H1 (cell line): ENCODE measurements around the gene CAMSAP1. TPM values are rescaled to one million over a fixed set of nuclear protein-coding genes. Genes with fewer than 3 reads are reported as not detected.
"Not testable (repeated sequence)": the region's sequence is repeated elsewhere in the genome, so short reads cannot be mapped to it uniquely, and the experiment has no call there.

Experiments used
- CTCF ChIA-PET: fragments of 300-600 bp; sonication (Branson Sonifier 250); formaldehyde crosslinking; loops from one replicate; lab custom pipeline; 2021; ENCODE audit not compliant: partially characterized antibody; lab: Charles Lee
- POLR2A ChIA-PET: fragments of 300-600 bp; sonication (Branson Sonifier 250); formaldehyde crosslinking; loops from one replicate; lab custom pipeline; 2021; ENCODE audit warnings: inconsistent platforms; ENCODE audit not compliant: partially characterized antibody; lab: Charles Lee
- DNase-seq, 2 experiments: peaks; one replicate each; pipeline versions ENCODE4 v3.0.0 to v3.0.0-alpha.2; 2010 to 2022; ENCODE audit warnings: low spot score in 2 of 2, low read depth in 1 of 2, mixed read lengths in 1 of 2
- FAIRE-seq: peaks from 2 replicates; lab custom pipeline; 2011; peaks lifted over from hg19 to GRCh38; lab: Jason Lieb, UNC
- H2AFZ ChIP-seq: 2 replicates; pipeline ENCODE4 v1.8.1; 2012; ENCODE audit warnings: low read length, inconsistent platforms
- H2AK5ac ChIP-seq: 2 replicates; pipeline ENCODE4 v1.6.1; 2013; ENCODE audit warnings: low read depth, low read length
- H2BK120ac ChIP-seq: replicated peaks from 2 replicates; pipeline ENCODE3; 2013; ENCODE audit warnings: low read depth, low read length, inconsistent platforms
- H2BK12ac ChIP-seq: 2 replicates; pipeline ENCODE4 v1.6.1; 2013; ENCODE audit warnings: low read depth, low read length
- H2BK15ac ChIP-seq: 2 replicates; pipeline ENCODE4 v1.6.1; 2013; ENCODE audit warnings: low read length
- H2BK20ac ChIP-seq: 2 replicates; pipeline ENCODE4 v1.6.1; 2013; ENCODE audit warnings: low read length
- H2BK5ac ChIP-seq: 2 replicates; pipeline ENCODE4 v1.6.1; 2013; ENCODE audit warnings: low read depth, low read length
- H3K14ac ChIP-seq: 2 replicates; pipeline ENCODE4 v1.6.1; 2013; ENCODE audit warnings: inconsistent platforms; ENCODE audit not compliant: insufficient read length
- H3K18ac ChIP-seq: 2 replicates; pipeline ENCODE4 v1.6.1; 2013; ENCODE audit warnings: low read length; ENCODE audit errors: extremely low read depth
- H3K23ac ChIP-seq: 2 replicates; pipeline ENCODE4 v1.6.1; 2013; ENCODE audit warnings: inconsistent platforms; ENCODE audit not compliant: insufficient read length
- H3K23me2 ChIP-seq: 2 replicates; pipeline ENCODE4 v1.6.1; 2013; ENCODE audit warnings: low read depth, low read length
- H3K27ac ChIP-seq: 2 replicates; pipeline ENCODE4 v1.6.1; 2011; ENCODE audit warnings: low read depth, low read length, inconsistent platforms
- H3K27me3 ChIP-seq, 4 experiments: replicated peaks in 1 of 4; 1 replicate in 1 of 4; 2 replicates in 3 of 4; pipeline versions ENCODE4 v1.6.1 to v1.8.1; 2011 to 2013; ENCODE audit warnings: low read length in 3 of 4, mild to moderate bottlenecking in 3 of 4, inconsistent platforms in 2 of 4, mixed read lengths in 2 of 4, moderate library complexity in 1 of 4; ENCODE audit not compliant: control insufficient read depth in 3 of 4, insufficient read depth in 3 of 4; ENCODE audit errors: extremely low read depth in 1 of 4
- H3K36me3 ChIP-seq, 4 experiments: 2 replicates each; pipeline versions ENCODE4 v1.6.1 to v1.8.1; 2011 to 2013; ENCODE audit warnings: mild to moderate bottlenecking in 4 of 4, low read length in 3 of 4, moderate library complexity in 2 of 4, control low read depth in 1 of 4, inconsistent platforms in 1 of 4; ENCODE audit not compliant: insufficient read depth in 4 of 4, control insufficient read depth in 2 of 4
- H3K4ac ChIP-seq: replicated peaks from 2 replicates; pipeline ENCODE3; 2013; ENCODE audit warnings: low read length, low read depth, mixed read lengths, inconsistent platforms; ENCODE audit not compliant: insufficient read length
- H3K4me1 ChIP-seq, 4 experiments: replicated peaks in 1 of 4; 1 replicate in 1 of 4; 2 replicates in 3 of 4; pipeline versions ENCODE4 v1.6.1 to v1.8.1; 2011 to 2013; ENCODE audit warnings: low read length in 3 of 4, inconsistent platforms in 2 of 4, mixed read lengths in 1 of 4; ENCODE audit not compliant: insufficient read depth in 4 of 4, control insufficient read depth in 3 of 4
- H3K4me2 ChIP-seq, 2 experiments: 2 replicates each; pipeline versions ENCODE4 v1.6.1 to v1.8.1; 2011 to 2013; ENCODE audit warnings: low read depth in 2 of 2, low read length in 2 of 2, control low read depth in 1 of 2, inconsistent platforms in 1 of 2, mild to moderate bottlenecking in 1 of 2; ENCODE audit not compliant: insufficient read depth in 1 of 2
- H3K4me3 ChIP-seq, 4 experiments: fragments of 200-600, 300-600 bp in 1 of 4; sonication (generic), shearing (Covaris generic), sonication (Bioruptor Twin) in 1 of 4; 2 replicates each; pipeline versions ENCODE4 v1.5.1 to v1.8.1; 2011 to 2016; ENCODE audit warnings: low read length in 4 of 4, low read depth in 3 of 4, control low read depth in 2 of 4, inconsistent platforms in 2 of 4, mild to moderate bottlenecking in 2 of 4, mixed read lengths in 1 of 4, moderate library complexity in 1 of 4; ENCODE audit not compliant: insufficient read depth in 2 of 4; ENCODE audit errors: extremely low read depth in 1 of 4
- H3K56ac ChIP-seq: replicated peaks from 2 replicates; pipeline ENCODE3; 2013; ENCODE audit warnings: low read depth, mild to moderate bottlenecking, mixed read lengths, low read length, inconsistent platforms; ENCODE audit not compliant: insufficient read length
- H3K79me1 ChIP-seq: 2 replicates; pipeline ENCODE4 v1.6.1; 2013; ENCODE audit warnings: low read depth, low read length, control low read depth
- H3K79me2 ChIP-seq, 2 experiments: 2 replicates each; pipeline versions ENCODE4 v1.6.1 to v1.8.1; 2012 to 2013; ENCODE audit warnings: low read length in 2 of 2, mild to moderate bottlenecking in 2 of 2, inconsistent platforms in 1 of 2; ENCODE audit not compliant: insufficient read depth in 2 of 2, control insufficient read depth in 1 of 2
- H3K9ac ChIP-seq, 4 experiments: replicated peaks in 1 of 4; 1 replicate in 1 of 4; 2 replicates in 3 of 4; pipeline versions ENCODE4 v1.6.1 to v1.8.1; 2011 to 2013; ENCODE audit warnings: low read depth in 3 of 4, low read length in 3 of 4, control low read depth in 2 of 4, mild to moderate bottlenecking in 2 of 4, moderate library complexity in 2 of 4, inconsistent platforms in 1 of 4; ENCODE audit errors: extremely low read depth in 1 of 4
- H3K9me3 ChIP-seq, 2 experiments: 2 replicates each; pipeline versions ENCODE4 v1.6.1 to v1.8.1; 2012 to 2013; ENCODE audit warnings: mild to moderate bottlenecking in 2 of 2, moderate library complexity in 2 of 2, control low read depth in 1 of 2, inconsistent platforms in 1 of 2, low read depth in 1 of 2, low read length in 1 of 2, mixed read lengths in 1 of 2; ENCODE audit not compliant: insufficient read depth in 2 of 2
- H4K20me1 ChIP-seq, 2 experiments: replicated peaks in 1 of 2; 2 replicates each; pipeline versions ENCODE3 to v1.8.1; 2011 to 2013; ENCODE audit warnings: inconsistent platforms in 2 of 2, low read length in 2 of 2, mild to moderate bottlenecking in 1 of 2; ENCODE audit not compliant: insufficient read depth in 2 of 2, control insufficient read depth in 1 of 2
- H4K5ac ChIP-seq: 2 replicates; pipeline ENCODE4 v1.6.1; 2013; ENCODE audit warnings: low read length, low read depth, mixed read lengths, inconsistent platforms; ENCODE audit not compliant: insufficient read length
- H4K8ac ChIP-seq: 2 replicates; pipeline ENCODE4 v1.8.0; 2013; ENCODE audit warnings: mild to moderate bottlenecking, moderate library complexity, low read length, inconsistent platforms; ENCODE audit not compliant: insufficient read depth; ENCODE audit errors: extremely low read depth
- H4K91ac ChIP-seq: replicated peaks from 2 replicates; pipeline ENCODE3; 2013; ENCODE audit warnings: low read length, mixed read lengths, inconsistent platforms; ENCODE audit not compliant: insufficient read length
- WGBS, 2 experiments: shearing (Covaris generic) in 1 of 2; methylation state at CpG; one replicate each; pipeline versions ENCODE4 v1.1.6 to v1.1.7; 2013 to 2015; ENCODE audit warnings: low lambda C conversion rate in 2 of 2, mixed read lengths in 2 of 2, inconsistent platforms in 1 of 2, low coverage in 1 of 2, missing lambda C conversion rate in 1 of 2; ENCODE audit not compliant: insufficient replicate concordance in 2 of 2, insufficient coverage in 1 of 2, insufficient read length in 1 of 2; ENCODE audit errors: extremely low coverage in 1 of 2, missing lambda C conversion rate in 1 of 2; 5-methylcytosine and 5-hydroxymethylcytosine counted together
- polyA plus RNA-seq, 7 experiments: library from polyadenylated mRNA; depleted of rRNA in 3 of 7; stranded (reverse) in 5 of 7; unstranded in 2 of 7; fragments of >200 nt in 5 of 7; fragments of 200-250 nt in 2 of 7; gene quantifications; 1 replicate in 5 of 7; 2 replicates in 1 of 7; 4 replicates in 1 of 7; pipeline versions ENCODE4 v1.2.1 to v1.2.3, GENCODE V29; 2011 to 2013; ENCODE audit warnings: missing spikeins in 2 of 7, mixed read lengths in 2 of 7
- total RNA-seq: library from RNA; stranded (reverse); fragmentation: NEBNext Ultra II Directional; extraction: Animal tissue kit (Norgen Biotek cat#: 25700); gene quantifications from 2 replicates; pipeline ENCODE4 v1.2.1, GENCODE V29; 2021

CAMSAP1 gene
- total and polyA plus RNA-seq, 2 of the 8 experiments (the other 6 are each of a cell fraction or from before 2014, with no cell fraction given): 13.4 to 44.0 TPM

DNA sequence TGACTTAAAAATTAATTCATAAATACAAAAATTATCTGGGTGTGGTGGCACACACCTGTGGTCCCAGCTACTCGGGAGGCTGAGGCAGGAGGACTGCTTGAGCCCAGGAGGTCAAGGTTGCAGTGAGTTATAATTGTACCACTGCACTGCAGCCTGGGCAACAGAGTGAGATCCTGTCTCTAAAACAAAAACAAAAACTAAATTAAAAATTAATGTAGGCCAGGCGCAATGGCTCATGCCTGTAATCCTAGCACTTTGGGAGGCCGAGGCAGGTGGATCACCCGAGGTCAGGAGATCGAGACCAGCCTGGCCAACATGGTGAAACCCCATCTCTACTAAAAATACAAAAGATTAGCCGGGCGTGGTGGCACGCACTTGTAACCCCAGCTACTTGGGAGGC lies 44.0 kb upstream of the CAMSAP1 start:
- H3K27me3 ChIP-seq, H3K23me2 ChIP-seq, H3K23ac ChIP-seq, POLR2A ChIA-PET, H2BK5ac ChIP-seq, CTCF ChIA-PET, H2AFZ ChIP-seq, H2BK20ac ChIP-seq, H3K9me3 ChIP-seq, DNase-seq, H3K9ac ChIP-seq, H3K4ac ChIP-seq, H3K79me1 ChIP-seq, H3K4me3 ChIP-seq, H2BK12ac ChIP-seq, H2BK120ac ChIP-seq, H4K91ac ChIP-seq, H3K4me1 ChIP-seq, H4K8ac ChIP-seq, H4K5ac ChIP-seq, H3K14ac ChIP-seq, H3K79me2 ChIP-seq, FAIRE-seq, H3K27ac ChIP-seq, H3K18ac ChIP-seq, H3K56ac ChIP-seq, H2AK5ac ChIP-seq, H3K4me2 ChIP-seq, H2BK15ac ChIP-seq: not testable (repeated sequence)
- H3K36me3 ChIP-seq: peaks cover 7 to 33% (median 19%) of the 10 kb centered on the region in 4 experiments
- WGBS, 2 experiments: 94% methylated on average over 8 of the region's 8 CpGs; no CpG with 5 or more reads in 1 of the 2 experiments
- peaks cover 6 to 10% of the 10 kb centered on the region in 2 experiments for H4K20me1 ChIP-seq

DNA sequence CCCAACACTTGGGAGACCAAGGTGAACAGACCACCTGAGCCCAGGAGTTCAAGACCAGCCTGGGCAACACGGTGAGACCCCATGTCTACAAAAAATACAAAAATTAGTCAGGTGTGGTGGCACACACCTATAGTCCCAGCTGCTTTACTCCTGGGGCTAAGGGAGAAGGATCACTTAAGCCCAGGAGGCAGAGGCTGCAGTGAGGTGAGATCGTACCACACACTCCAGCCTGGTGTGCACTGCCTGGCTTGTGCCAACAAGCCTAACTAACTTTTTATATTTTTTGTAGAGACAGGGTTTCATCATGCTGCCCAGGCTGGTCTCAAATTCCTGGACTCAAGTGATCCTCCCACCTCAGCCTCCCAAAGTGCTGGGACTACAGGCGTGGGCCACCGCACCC lies 43.5 kb upstream of the CAMSAP1 start:
- H4K8ac ChIP-seq, H3K79me1 ChIP-seq, H3K23me2 ChIP-seq, H4K20me1 ChIP-seq, H3K14ac ChIP-seq, POLR2A ChIA-PET, DNase-seq, FAIRE-seq, H3K4me2 ChIP-seq, H2BK12ac ChIP-seq, H3K4me3 ChIP-seq, H2BK120ac ChIP-seq, H3K27ac ChIP-seq, H2BK5ac ChIP-seq, H3K9me3 ChIP-seq, H2AK5ac ChIP-seq, H3K9ac ChIP-seq, H3K79me2 ChIP-seq, H3K4me1 ChIP-seq, H3K4ac ChIP-seq, H4K91ac ChIP-seq, H2BK15ac ChIP-seq, H4K5ac ChIP-seq, H3K18ac ChIP-seq, H2BK20ac ChIP-seq, H2AFZ ChIP-seq, H3K27me3 ChIP-seq, H3K56ac ChIP-seq, H3K23ac ChIP-seq: not testable (repeated sequence)
- H3K36me3 ChIP-seq: peaks cover 12 to 38% (median 23%) of the 10 kb centered on the region in 4 experiments
- WGBS, 2 experiments: 97% methylated on average over 4 of the region's 4 CpGs; no CpG with 5 or more reads in 1 of the 2 experiments
- CTCF ChIA-PET: interaction anchor here (1.2 to 1.5 kb wide), 3 partner anchors 9 to 188 kb away, joined by 4 to 5 read pairs (median 4); no protein-coding TSS in a partner anchor
